T-cell (primary cell): ENCODE results near the gene SYNE1. TPM values are rescaled to one million over a fixed set of nuclear protein-coding genes. Genes with fewer than 3 reads are reported as not detected.

Source experiments
- ATAC-seq, 4 experiments: fragments of 200-7000 bp in 3 of 4; fragments of 150-1000 bp in 1 of 4; cut with Tn5 transposase; replicated peaks in 1 of 4; 1 replicate in 3 of 4; 2 replicates in 1 of 4; pipeline ENCODE4 v1.10.0; 2021; ENCODE audit warnings: moderate library complexity in 3 of 4, mild to moderate bottlenecking in 2 of 4, moderate number of reproducible peaks in 1 of 4
- CTCF ChIA-PET, 2 donors: fragments of 300-600 bp; sonication (Branson Sonifier 250); formaldehyde crosslinking; loops; one replicate each; lab custom pipeline; 2022; ENCODE audit warnings: antibody characterized with exemption in 2 of 2; lab: Charles Lee
- POLR2A ChIA-PET, 2 donors: fragments of 300-600 bp; sonication (Branson Sonifier 250); formaldehyde crosslinking; loops; one replicate each; lab custom pipeline; 2022; ENCODE audit warnings: antibody characterized with exemption in 2 of 2; lab: Charles Lee
- DNase-seq, 35 experiments: peaks; one replicate each; pipeline versions ENCODE4 v3.0.0 to v3.0.0-alpha.2; 2013 to 2023
- H3K27ac ChIP-seq: one replicate; pipeline ENCODE4 v1.5.1; 2013; ENCODE audit warnings: low read length
- H3K27me3 ChIP-seq, 2 experiments: replicated peaks in 1 of 2; 1 replicate in 1 of 2; 2 replicates in 1 of 2; pipeline versions ENCODE4 v1.6.1 to v1.7.0; 2013; ENCODE audit warnings: low read length in 1 of 2, mixed read lengths in 1 of 2; ENCODE audit not compliant: control insufficient read depth in 2 of 2, insufficient read depth in 2 of 2; ENCODE audit errors: extremely low read depth in 1 of 2
- H3K36me3 ChIP-seq, 2 donors: 1 replicate in 1 of 2; 2 replicates in 1 of 2; pipeline versions ENCODE4 v1.6.1 to v1.7.0; 2013; ENCODE audit warnings: low read length in 1 of 2; ENCODE audit not compliant: control insufficient read depth in 2 of 2, insufficient read depth in 1 of 2; ENCODE audit errors: extremely low read depth in 1 of 2
- H3K4me1 ChIP-seq, 2 experiments: 1 replicate in 1 of 2; 2 replicates in 1 of 2; pipeline versions ENCODE4 v1.6.1 to v1.7.0; 2013; ENCODE audit warnings: low read length in 2 of 2, mixed read lengths in 1 of 2; ENCODE audit not compliant: insufficient read depth in 2 of 2, control insufficient read depth in 1 of 2; ENCODE audit errors: extremely low read depth in 1 of 2
- H3K4me3 ChIP-seq, 2 donors: 1 replicate in 1 of 2; 2 replicates in 1 of 2; pipeline versions ENCODE4 v1.5.1 to v1.7.0; 2013; ENCODE audit warnings: mild to moderate bottlenecking in 2 of 2, low read length in 1 of 2, moderate library complexity in 1 of 2; ENCODE audit not compliant: control insufficient read depth in 1 of 2; ENCODE audit errors: extremely low read depth in 1 of 2
- H3K9me3 ChIP-seq: 2 replicates; pipeline ENCODE4 v1.7.0; 2013
- H3K27ac Mint-ChIP-seq, 2 donors: one replicate each; pipeline ENCODE4 v1.8.0; 2020 to 2021; ENCODE audit warnings: mild to moderate bottlenecking in 2 of 2, mixed read lengths in 2 of 2
- H3K27me3 Mint-ChIP-seq, 2 donors: one replicate each; pipeline ENCODE4 v1.8.0; 2021 to 2022; ENCODE audit warnings: mixed read lengths in 2 of 2
- H3K36me3 Mint-ChIP-seq: one replicate; pipeline ENCODE4 v1.8.0; 2021; ENCODE audit warnings: mixed read lengths
- H3K4me1 Mint-ChIP-seq, 3 donors: one replicate each; pipeline ENCODE4 v1.8.0; 2020 to 2022; ENCODE audit warnings: mixed read lengths in 3 of 3, mild to moderate bottlenecking in 1 of 3
- H3K4me3 Mint-ChIP-seq, 3 donors: one replicate each; pipeline ENCODE4 v1.8.0; 2020 to 2022; ENCODE audit warnings: mild to moderate bottlenecking in 3 of 3, mixed read lengths in 3 of 3, moderate library complexity in 3 of 3
- H3K9me3 Mint-ChIP-seq, 3 donors: one replicate each; pipeline ENCODE4 v1.8.0; 2020 to 2022; ENCODE audit warnings: mixed read lengths in 3 of 3
- WGBS: methylation state at CpG from one replicate; pipeline ENCODE4 v1.1.5; 2013; ENCODE audit warnings: missing lambda C conversion rate; ENCODE audit not compliant: insufficient coverage; 5-methylcytosine and 5-hydroxymethylcytosine counted together
- total RNA-seq, 35 experiments: library from RNA in 6 of 35; stranded (reverse) in 6 of 35; fragments of 120-200 nt in 1 of 35; gene quantifications; one replicate each; pipeline versions ENCODE4 v1.2.1 to v1.2.4 and lab custom pipeline; 2013 to 2026

The SYNE1 gene
- total RNA-seq, 5 donors from 2014 or later (not counting 1 experiment from before 2014, with no cell fraction given): 174 to 235 (median 192) TPM

GRCh38 chr6:152543519-152543918 lies 93.6 kb downstream of the SYNE1 start:
- no CpG with 5 or more reads among the region's 2 CpGs for WGBS
- Mint-ChIP-seq H3K27ac (no peak overlapping the region), H3K9me3 (no peaks in the 10 kb centered on the region), H3K4me3 (no peak overlapping the region), H3K4me1 (no peaks in the 10 kb centered on the region), H3K27me3 (peaks cover 0 to 3% of the 10 kb centered on the region in 2 donors), H3K36me3 (no peaks in the 10 kb centered on the region)
- no peaks in the 10 kb centered on the region for H3K4me1 ChIP-seq
- ATAC-seq: no peak
- H3K9me3 ChIP-seq: no peaks in the 10 kb centered on the region
- no peak overlapping the region for H3K27ac ChIP-seq
- H3K27me3 ChIP-seq: no peaks in the 10 kb centered on the region
- H3K4me3 ChIP-seq: no peak overlapping the region
- no peak for DNase-seq
- no peaks in the 10 kb centered on the region for H3K36me3 ChIP-seq
- CTCF ChIA-PET: no interaction called here
- POLR2A ChIA-PET: no interaction called here

DNA sequence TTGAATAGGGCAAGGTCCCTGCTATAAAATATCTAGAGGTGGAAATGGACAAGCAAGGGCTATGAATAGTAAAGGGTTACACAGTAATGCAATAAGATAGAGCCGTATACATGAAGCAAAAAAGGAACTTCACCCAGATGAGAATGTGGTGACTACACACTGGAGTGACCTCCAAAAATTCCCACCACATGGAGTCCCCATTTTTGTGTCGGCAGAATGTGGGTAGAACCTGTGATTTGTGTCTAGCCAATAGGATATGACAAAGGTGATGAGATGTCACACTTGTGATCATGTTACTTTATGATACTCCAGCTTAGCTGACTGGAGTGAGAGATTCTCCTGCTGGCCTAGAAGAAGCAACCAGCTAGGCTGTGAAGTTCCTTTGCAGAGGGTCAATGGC lies 96.8 kb downstream of the SYNE1 start:
- H3K4me1 ChIP-seq: no peaks in the 10 kb centered on the region
- H3K27me3 ChIP-seq: no peaks in the 10 kb centered on the region
- ATAC-seq (no peak), DNase-seq (no peak)
- ChIA-PET CTCF (no interaction called here), POLR2A (no interaction called here)
- no CpG with 5 or more reads among the region's 2 CpGs for WGBS
- no peaks in the 10 kb centered on the region for H3K36me3 ChIP-seq
- Mint-ChIP-seq H3K4me3 (no peak overlapping the region), H3K4me1 (no peaks in the 10 kb centered on the region), H3K27ac (no peak overlapping the region), H3K36me3 (no peaks in the 10 kb centered on the region), H3K9me3 (no peaks in the 10 kb centered on the region), H3K27me3 (peaks cover 2 to 6% of the 10 kb centered on the region in 2 donors)
- H3K27ac ChIP-seq: no peak overlapping the region
- H3K4me3 ChIP-seq: no peak overlapping the region
- no peaks in the 10 kb centered on the region for H3K9me3 ChIP-seq

DNA sequence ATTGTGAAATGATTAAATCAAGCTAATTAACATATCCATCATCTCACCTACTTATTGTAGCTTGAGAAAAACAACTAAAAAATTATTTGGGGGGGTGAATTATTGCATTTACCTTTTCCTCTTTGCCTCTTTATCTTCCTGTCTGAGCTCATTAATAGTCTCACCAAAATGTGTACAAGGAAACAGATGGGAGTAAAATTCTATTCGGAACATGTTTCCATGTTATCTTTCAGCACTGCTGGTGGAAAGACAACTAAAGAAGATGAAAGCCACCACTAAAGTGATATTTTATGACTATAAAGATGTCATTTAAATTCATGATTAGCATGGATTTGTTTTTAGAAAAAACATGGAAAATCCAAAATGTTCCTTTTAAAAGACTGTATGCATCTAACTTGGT lies 102.6 kb downstream of the SYNE1 start:
- Histone ChIP-seq H3K4me3 (no peak overlapping the region), H3K27me3 (no peaks in the 10 kb centered on the region), H3K27ac (no peak overlapping the region), H3K4me1 (no peaks in the 10 kb centered on the region), H3K9me3 (no peaks in the 10 kb centered on the region), H3K36me3 (no peaks in the 10 kb centered on the region)
- no peak for ATAC-seq
- Mint-ChIP-seq H3K27me3 (peaks cover 3 to 5% of the 10 kb centered on the region in 2 donors), H3K4me3 (no peak overlapping the region), H3K9me3 (no peaks in the 10 kb centered on the region), H3K27ac (no peak overlapping the region), H3K4me1 (no peaks in the 10 kb centered on the region), H3K36me3 (no peaks in the 10 kb centered on the region)
- DNase-seq: no peak
- WGBS: no CpG with 5 or more reads among the region's 1 CpG
- CTCF ChIA-PET: interaction anchor here in 1 of 2 donors (0.9 kb wide), 1 partner anchor 108 kb away, joined by 3 read pairs; no protein-coding TSS in a partner anchor
- POLR2A ChIA-PET: no interaction called here

DNA sequence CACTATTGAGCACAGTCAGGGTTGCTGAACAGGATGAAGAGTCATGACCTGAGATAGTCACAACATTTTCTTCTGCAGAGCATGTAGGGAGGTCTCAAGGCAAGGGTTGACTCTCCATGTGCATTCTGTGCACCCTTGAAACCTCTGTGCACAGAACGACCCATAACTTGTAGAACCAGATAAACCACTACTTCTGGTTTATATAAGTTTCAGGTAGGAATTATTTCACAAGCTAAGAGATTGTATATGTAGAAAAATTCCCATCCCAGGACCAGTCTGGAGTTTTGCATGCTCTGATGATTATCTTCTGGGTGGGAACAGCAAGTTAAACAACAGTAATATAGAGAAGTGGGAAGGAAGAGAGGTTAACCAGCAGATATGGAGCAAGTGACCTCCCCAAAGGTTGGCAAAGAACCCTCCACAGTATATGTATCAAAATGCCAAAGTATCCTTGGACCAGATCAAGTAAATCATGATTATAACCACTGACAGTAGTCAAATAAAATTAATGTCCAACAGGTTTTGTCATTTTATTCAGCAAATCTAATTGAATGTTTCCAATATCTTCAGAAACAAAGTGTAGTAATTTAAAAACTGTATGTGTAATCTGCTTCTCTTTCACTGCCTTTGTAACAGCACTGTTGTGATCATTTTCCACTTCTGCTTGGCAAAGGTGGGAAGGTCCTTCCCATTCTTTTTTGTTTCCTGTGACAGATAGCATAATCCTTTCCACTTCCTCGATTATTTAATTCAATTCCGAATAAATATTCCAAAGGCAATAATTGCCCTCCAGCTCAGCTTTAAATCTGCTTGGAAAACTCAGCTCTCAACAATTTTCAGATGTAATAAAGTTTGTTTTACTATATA lies 104.4 kb downstream of the SYNE1 start:
- CTCF ChIA-PET: no interaction called here
- ATAC-seq: no peak
- no peak overlapping the region for H3K27ac ChIP-seq
- Mint-ChIP-seq H3K4me1 (no peaks in the 10 kb centered on the region), H3K27me3 (peaks cover 6 to 8% of the 10 kb centered on the region in 2 donors), H3K4me3 (no peak overlapping the region), H3K27ac (no peak overlapping the region), H3K36me3 (no peaks in the 10 kb centered on the region), H3K9me3 (no peaks in the 10 kb centered on the region)
- POLR2A ChIA-PET: no interaction called here
- no peaks in the 10 kb centered on the region for H3K27me3 ChIP-seq
- no peaks in the 10 kb centered on the region for H3K36me3 ChIP-seq
- no CpG with 5 or more reads among the region's 3 CpGs for whole genome bisulfite sequencing
- H3K4me3 ChIP-seq: no peak overlapping the region
- no peaks in the 10 kb centered on the region for H3K9me3 ChIP-seq
- no peaks in the 10 kb centered on the region for H3K4me1 ChIP-seq
- no peak for DNase-seq

- ChIA-PET POLR2A (no interaction called here), CTCF (no interaction called here)
- DNase-seq (no peak), ATAC-seq (no peak)
- Histone ChIP-seq H3K4me3 (no peak overlapping the region), H3K4me1 (no peaks in the 10 kb centered on the region), H3K36me3 (no peaks in the 10 kb centered on the region), H3K27ac (no peak overlapping the region), H3K9me3 (no peaks in the 10 kb centered on the region), H3K27me3 (no peaks in the 10 kb centered on the region)
- Mint-ChIP-seq H3K27ac (no peak overlapping the region), H3K9me3 (no peaks in the 10 kb centered on the region), H3K4me1 (no peaks in the 10 kb centered on the region), H3K27me3 (peaks cover 7 to 8% of the 10 kb centered on the region in 2 donors), H3K4me3 (no peak overlapping the region), H3K36me3 (no peaks in the 10 kb centered on the region)
- no CpG with 5 or more reads among the region's 3 CpGs for WGBS
Measured at GRCh38 chr6:152531659-152532058, 105.5 kb downstream of the SYNE1 start.

DNA sequence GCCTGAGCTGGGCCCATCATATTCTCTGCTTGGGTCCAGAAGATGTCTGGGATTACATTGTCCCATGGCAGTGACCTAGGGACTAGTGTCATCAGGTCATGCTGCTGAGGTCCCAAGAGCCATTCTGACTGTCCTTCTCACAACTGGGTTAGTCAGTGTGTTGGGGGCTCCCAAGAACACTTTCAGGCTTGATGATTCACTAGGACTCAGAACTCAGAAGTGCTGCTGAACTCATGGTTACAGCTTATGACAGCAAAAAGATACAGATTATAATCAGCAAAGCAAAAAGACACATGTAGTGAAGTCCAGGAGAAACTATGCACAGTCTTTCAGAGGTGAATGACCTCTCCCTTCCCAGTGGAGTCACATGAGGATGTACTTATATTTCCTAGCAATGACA lies 107.8 kb downstream of the SYNE1 start:
- H3K36me3 Mint-ChIP-seq: no peaks in the 10 kb centered on the region
- H3K4me1 ChIP-seq: no peaks in the 10 kb centered on the region
- H3K4me1 Mint-ChIP-seq: no peaks in the 10 kb centered on the region
- ATAC-seq (no peak), DNase-seq (no peak)
- ChIA-PET CTCF (no interaction called here), POLR2A (no interaction called here)
- no peaks in the 10 kb centered on the region for H3K9me3 Mint-ChIP-seq
- H3K4me3 ChIP-seq: no peak overlapping the region
- no peak overlapping the region for H3K27ac Mint-ChIP-seq
- no peak overlapping the region for H3K4me3 Mint-ChIP-seq
- H3K27me3 ChIP-seq: no peaks in the 10 kb centered on the region
- H3K27me3 Mint-ChIP-seq: peaks cover 6 to 11% of the 10 kb centered on the region in 2 donors
- no peak overlapping the region for H3K27ac ChIP-seq
- H3K36me3 ChIP-seq: no peaks in the 10 kb centered on the region
- H3K9me3 ChIP-seq: no peaks in the 10 kb centered on the region
